Neural cell (in vitro differentiated cells): ENCODE measurements around the gene PRXL2B. TPM values are rescaled to one million over a fixed set of nuclear protein-coding genes. Genes with fewer than 3 reads are reported as not detected.

Experiments used
- H2AFZ ChIP-seq: fragments of 200-600, 300-800 bp; sonication (generic), shearing (Covaris generic); 2 replicates; pipeline ENCODE4 v1.6.0; 2014; ENCODE audit warnings: low read depth, mild to moderate bottlenecking, antibody characterized with exemption, low read length, moderate library complexity
- H3F3A ChIP-seq: fragments of 200-600 bp; shearing (Covaris generic); 2 replicates; pipeline ENCODE4 v1.6.1; 2016; ENCODE audit warnings: mild to moderate bottlenecking, moderate library complexity, mixed read lengths, antibody characterized with exemption, low read length; ENCODE audit not compliant: insufficient read depth, poor library complexity, severe bottlenecking
- H3K27ac ChIP-seq: fragments of 200-600, 300-800 bp; sonication (generic), shearing (Covaris generic); 2 replicates; pipeline ENCODE4 v1.5.1; 2014; ENCODE audit warnings: mild to moderate bottlenecking, low read length, moderate library complexity
- H3K27me3 ChIP-seq: fragments of 300-800, 200-600 bp; sonication (generic), shearing (Covaris generic); 2 replicates; pipeline ENCODE4 v1.6.0; 2014; ENCODE audit warnings: mild to moderate bottlenecking, low read depth, low read length, moderate library complexity; ENCODE audit not compliant: insufficient read depth
- H3K36me3 ChIP-seq: fragments of 300-800, 200-600 bp; sonication (generic), shearing (Covaris generic); 2 replicates; pipeline ENCODE4 v1.5.1; 2014; ENCODE audit warnings: mild to moderate bottlenecking, antibody characterized with exemption, low read length, moderate library complexity; ENCODE audit not compliant: insufficient read depth
- H3K4me2 ChIP-seq: fragments of 300-800, 200-600 bp; sonication (generic), shearing (Covaris generic); 2 replicates; pipeline ENCODE4 v1.6.0; 2014; ENCODE audit warnings: mild to moderate bottlenecking, low read length
- H3K4me3 ChIP-seq: fragments of 300-800, 200-600 bp; sonication (generic), shearing (Covaris generic); 2 replicates; pipeline ENCODE4 v1.5.1; 2014; ENCODE audit warnings: mild to moderate bottlenecking, low read length, moderate library complexity
- H3K79me2 ChIP-seq: fragments of 200-600 bp; shearing (Covaris generic); replicated peaks from 2 replicates; pipeline ENCODE4 v1.6.0; 2014; ENCODE audit warnings: mild to moderate bottlenecking, low read length, moderate library complexity; ENCODE audit not compliant: insufficient read depth
- H3K9ac ChIP-seq: fragments of 300-800, 200-600 bp; sonication (generic), shearing (Covaris generic); 2 replicates; pipeline ENCODE4 v1.6.1; 2016; ENCODE audit warnings: mild to moderate bottlenecking, low read length, mixed read lengths
- H3K9me2 ChIP-seq: fragments of 200-600 bp; shearing (Covaris generic); 2 replicates; pipeline ENCODE4 v1.6.1; 2016; ENCODE audit warnings: mild to moderate bottlenecking, low read length, mixed read lengths; ENCODE audit not compliant: insufficient read depth
- H3K9me3 ChIP-seq: fragments of 200-600, 300-800 bp; sonication (generic), shearing (Covaris generic); 2 replicates; pipeline ENCODE4 v1.6.1; 2016; ENCODE audit warnings: mild to moderate bottlenecking, mixed run types, low read length, moderate library complexity, mixed read lengths
- H4K20me1 ChIP-seq: fragments of 200-600 bp; shearing (Covaris generic); 2 replicates; pipeline ENCODE4 v1.6.1; 2016; ENCODE audit warnings: mild to moderate bottlenecking, mixed run types; ENCODE audit not compliant: insufficient read depth
- CTCF ChIP-seq: fragments of 450-650 bp; IDR thresholded peaks from 2 replicates; pipeline ENCODE4 v1.5.1; 2014; ENCODE audit warnings: antibody characterized with exemption, mild to moderate bottlenecking, moderate library complexity; ENCODE audit not compliant: poor library complexity, severe bottlenecking
- EP300 ChIP-seq: fragments of 450-650 bp; conservative IDR thresholded peaks from 2 replicates; pipeline ENCODE4 v1.6.1; 2014; ENCODE audit warnings: antibody characterized with exemption, mild to moderate bottlenecking, moderate library complexity; ENCODE audit not compliant: poor library complexity, severe bottlenecking
- EZH2 ChIP-seq: fragments of 200-600, 300-800 bp; shearing (Covaris generic), sonication (generic); IDR thresholded peaks from 2 replicates; pipeline ENCODE4 v1.6.1; 2014; ENCODE audit warnings: antibody characterized with exemption, low read length, borderline replicate concordance, mild to moderate bottlenecking; ENCODE audit not compliant: insufficient read depth, poor library complexity, severe bottlenecking
- MXI1 ChIP-seq: fragments of 450-650 bp; conservative IDR thresholded peaks from 2 replicates; pipeline ENCODE4 v1.6.1; 2014; ENCODE audit warnings: antibody characterized with exemption, mild to moderate bottlenecking; ENCODE audit not compliant: poor library complexity, severe bottlenecking
- POLR2AphosphoS5 ChIP-seq: IDR thresholded peaks from 2 replicates; pipeline ENCODE4 v1.6.1; 2012
- RAD21 ChIP-seq: fragments of 450-650 bp; conservative IDR thresholded peaks from 2 replicates; pipeline ENCODE4 v1.6.1; 2014; ENCODE audit warnings: antibody characterized with exemption, mild to moderate bottlenecking, moderate library complexity
- REST ChIP-seq: IDR thresholded peaks from 2 replicates; pipeline ENCODE4 v1.6.1; 2012; ENCODE audit warnings: borderline replicate concordance
- SMC3 ChIP-seq: fragments of 450-650 bp; conservative IDR thresholded peaks from 2 replicates; pipeline ENCODE4 v1.6.1; 2014; ENCODE audit warnings: antibody characterized with exemption, mild to moderate bottlenecking, moderate library complexity; ENCODE audit not compliant: poor library complexity
- TAF1 ChIP-seq: IDR thresholded peaks from 2 replicates; pipeline ENCODE4 v1.6.1; 2012; ENCODE audit warnings: low read depth
- polyA plus RNA-seq: library from polyadenylated mRNA; depleted of rRNA; stranded (reverse); fragments of >200 nt; gene quantifications from 2 replicates; pipeline ENCODE4 v1.2.3, GENCODE V29; 2014

PRXL2B gene
- polyA plus RNA-seq, 1 donor from 2014 or later = 29.0 TPM

DNA sequence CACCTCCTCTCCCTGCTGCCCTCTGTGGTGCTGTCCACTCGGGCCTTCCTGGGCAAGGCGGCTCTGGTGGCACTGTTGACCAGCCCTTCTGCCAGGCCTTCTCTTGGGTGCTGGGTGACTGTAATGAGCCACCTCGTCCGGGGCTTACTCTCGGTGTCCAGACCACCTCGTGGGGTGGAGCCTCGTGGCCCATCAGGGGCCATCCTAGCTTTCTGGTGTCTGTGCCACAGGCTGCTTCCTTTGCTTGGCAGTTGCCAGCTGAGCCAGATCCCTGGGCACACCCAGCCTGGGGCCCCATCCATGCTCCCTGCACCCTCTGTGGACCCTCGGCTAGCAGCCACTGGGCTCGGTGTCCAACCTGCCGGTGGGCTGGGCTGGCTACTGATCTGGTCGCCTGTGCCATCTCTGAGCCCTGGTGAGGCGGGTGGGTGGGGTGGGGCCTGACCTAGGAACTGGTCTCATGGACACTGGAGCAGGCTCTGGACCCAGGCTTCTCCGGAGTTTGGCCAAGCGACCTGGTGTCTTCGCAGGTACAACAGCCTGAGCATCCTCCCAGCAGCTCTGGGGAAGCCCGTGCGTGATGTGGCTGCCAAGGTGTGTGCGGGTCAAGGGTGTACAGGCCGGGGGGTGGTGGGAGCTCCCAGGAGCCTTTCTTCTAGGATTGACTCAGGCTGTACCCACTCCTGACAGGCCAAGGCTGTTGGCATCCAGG is 1.4 kb downstream of the PRXL2B start:
- H3K27ac ChIP-seq = no peak overlapping the region
- H3K79me2 ChIP-seq = no peaks in the 10 kb centered on the region
- no peaks in the 10 kb centered on the region for H3K9me3 ChIP-seq
- TF ChIP-seq POLR2AphosphoS5 (no peak), SMC3 (no peak), EP300 (no peak), EZH2 (no peak), CTCF (no peak), TAF1 (no peak), RAD21 (no peak), MXI1 (no peak), REST (no peak)
- no peaks in the 10 kb centered on the region for H3F3A ChIP-seq
- H3K27me3 ChIP-seq = no peaks in the 10 kb centered on the region
- no peaks in the 10 kb centered on the region for H3K9me2 ChIP-seq
- H2AFZ ChIP-seq = no peak overlapping the region
- peak overlapping the region; percentile 57 for H3K4me2 ChIP-seq
- H3K36me3 ChIP-seq = no peaks in the 10 kb centered on the region
- peak overlapping the region; percentile 85 for H3K9ac ChIP-seq
- no peaks in the 10 kb centered on the region for H4K20me1 ChIP-seq
- H3K4me3 ChIP-seq = peak overlapping the region; percentile 95

DNA sequence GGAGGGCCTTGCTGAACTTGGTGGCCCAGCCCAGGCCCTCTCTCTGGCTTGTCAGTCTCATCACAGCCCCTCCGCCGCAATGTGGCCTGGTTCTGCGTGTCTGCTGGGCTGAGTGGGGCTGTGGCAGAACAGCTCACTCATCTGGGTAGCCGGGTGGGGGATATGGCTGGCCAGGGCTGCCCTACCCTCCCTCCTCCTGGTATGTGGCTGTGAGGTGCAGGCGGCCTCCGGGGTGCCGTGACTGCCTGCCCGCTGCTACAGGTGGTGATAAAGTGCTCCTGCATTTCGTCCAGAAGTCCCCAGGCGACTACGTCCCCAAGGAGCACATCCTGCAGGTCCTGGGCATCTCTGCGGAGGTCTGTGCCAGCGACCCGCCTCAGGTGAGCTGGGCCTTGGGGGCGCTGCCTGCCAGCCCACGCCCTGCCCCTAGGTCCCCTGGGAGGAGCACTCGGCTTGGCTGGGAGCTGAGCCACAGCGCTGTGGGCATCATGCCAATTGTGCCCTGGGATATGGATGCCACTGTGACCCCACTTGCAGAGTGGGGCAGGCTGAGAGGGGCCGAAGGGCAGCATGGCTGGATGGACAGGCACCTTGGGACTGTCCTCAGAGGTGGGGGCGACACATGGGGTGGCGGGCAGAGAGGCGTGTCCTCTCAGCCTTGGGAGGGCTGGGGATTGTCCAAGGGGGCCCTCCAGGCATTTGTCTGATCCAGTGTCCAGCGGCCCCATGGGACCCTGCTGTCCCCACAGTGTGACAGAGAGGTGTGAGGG is 2.3 kb downstream of the PRXL2B start:
- Histone ChIP-seq H3K36me3 (no peaks in the 10 kb centered on the region), H3K4me2 (no peak overlapping the region), H4K20me1 (no peaks in the 10 kb centered on the region), H3F3A (no peaks in the 10 kb centered on the region), H3K9me3 (no peaks in the 10 kb centered on the region), H2AFZ (no peak overlapping the region), H3K79me2 (no peaks in the 10 kb centered on the region), H3K27ac (no peak overlapping the region), H3K4me3 (no peak overlapping the region), H3K27me3 (no peaks in the 10 kb centered on the region), H3K9ac (no peak overlapping the region), H3K9me2 (no peaks in the 10 kb centered on the region)
- no peak for TF ChIP-seq EP300
